ENCODE measurements around the gene KRT3.
"Not testable (repeated sequence)": the region's sequence is repeated elsewhere in the genome, so short reads cannot be mapped to it uniquely, and the experiment has no call there.

Gene KRT3

DNA sequence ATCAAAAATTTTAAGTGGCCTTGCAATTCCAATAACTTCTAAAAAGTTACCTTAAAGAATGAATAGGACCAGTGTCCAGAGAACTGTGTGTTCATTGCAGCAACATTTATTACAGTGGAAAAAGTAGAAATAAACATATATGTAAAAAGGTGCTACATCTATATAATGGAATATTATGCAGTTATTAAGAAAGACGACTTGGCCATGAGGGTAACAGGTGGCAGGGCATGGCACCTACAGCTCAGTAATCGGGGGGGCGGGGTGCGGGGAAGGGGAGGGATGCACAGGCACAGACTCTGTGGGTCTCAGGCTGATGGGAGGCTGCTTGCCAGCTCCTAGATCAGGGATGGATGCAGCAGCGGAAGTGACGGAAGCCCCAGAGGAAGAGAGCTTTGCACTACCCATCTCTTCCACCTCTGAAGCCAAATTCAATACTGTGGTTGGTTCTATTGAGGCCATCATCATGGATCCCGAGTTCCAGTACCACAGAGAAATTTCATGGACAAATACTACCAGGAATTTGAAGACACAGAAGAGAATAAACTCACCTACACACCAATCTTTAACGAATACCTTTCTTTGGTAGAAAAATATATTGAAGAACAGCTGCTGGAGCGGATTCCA is 32.8 kb downstream of the KRT3 start:
- no peak for DNase-seq

DNA sequence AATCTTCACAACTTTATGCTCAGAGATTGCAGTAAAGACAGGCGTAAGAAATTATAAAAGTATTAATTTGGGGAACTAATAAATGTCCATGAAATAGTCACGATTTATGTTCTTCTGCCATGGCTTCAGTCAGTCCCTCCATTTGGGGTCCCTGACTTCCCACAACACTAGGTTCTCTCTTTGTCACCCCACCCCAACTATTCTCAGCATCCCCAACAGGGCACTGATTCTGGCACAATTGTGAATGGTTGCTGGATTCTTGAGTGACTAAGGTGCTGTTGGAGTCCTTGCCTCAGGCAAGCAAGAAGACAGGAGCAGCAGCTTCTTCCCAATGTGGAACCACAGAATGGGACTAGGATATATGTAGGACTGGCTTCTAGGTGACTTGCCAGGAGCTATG is 34.1 kb downstream of the KRT3 start:
- DNase-seq: no peak

DNA sequence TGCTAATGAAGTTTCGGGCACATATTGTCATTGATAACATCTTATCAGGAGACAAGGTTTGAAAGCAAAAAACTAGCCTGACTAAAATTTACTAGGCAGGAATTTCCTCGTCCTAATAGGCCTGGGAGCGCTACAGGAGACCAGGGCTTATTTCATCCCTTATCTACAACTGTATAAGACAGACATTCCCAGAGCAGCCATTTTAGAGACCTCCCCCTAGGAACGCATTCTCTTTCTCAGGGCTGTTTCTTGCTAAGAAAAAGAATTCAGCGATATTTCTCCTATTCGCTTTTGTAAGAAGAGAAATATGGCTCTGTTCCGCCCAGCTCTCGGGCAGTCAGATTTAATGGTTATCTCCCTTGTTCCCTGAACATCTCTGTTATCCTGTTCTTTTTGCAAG is 34.7 kb downstream of the KRT3 start:
- DNase-seq: not testable (repeated sequence)

DNA sequence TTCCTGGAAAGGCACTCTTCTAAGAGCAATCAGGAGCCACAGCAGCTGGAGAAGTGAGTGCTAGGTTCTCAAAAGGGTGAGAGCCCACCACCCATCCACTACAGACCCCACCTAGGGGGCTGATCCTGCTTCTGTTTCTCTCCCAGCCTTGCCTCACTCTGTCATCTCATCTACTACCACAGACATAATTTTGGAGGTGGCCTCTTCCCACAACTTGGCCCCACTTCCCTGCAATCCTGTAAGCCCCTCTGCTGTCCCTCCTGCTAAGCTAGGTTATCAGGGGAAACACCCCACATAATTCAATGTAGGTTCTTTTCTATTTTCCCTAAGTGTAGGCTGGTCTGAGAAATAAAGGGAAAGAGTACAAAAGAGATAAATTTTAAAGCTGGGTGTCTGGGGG is 35.3 kb downstream of the KRT3 start:
- no peak for DNase-seq

DNA sequence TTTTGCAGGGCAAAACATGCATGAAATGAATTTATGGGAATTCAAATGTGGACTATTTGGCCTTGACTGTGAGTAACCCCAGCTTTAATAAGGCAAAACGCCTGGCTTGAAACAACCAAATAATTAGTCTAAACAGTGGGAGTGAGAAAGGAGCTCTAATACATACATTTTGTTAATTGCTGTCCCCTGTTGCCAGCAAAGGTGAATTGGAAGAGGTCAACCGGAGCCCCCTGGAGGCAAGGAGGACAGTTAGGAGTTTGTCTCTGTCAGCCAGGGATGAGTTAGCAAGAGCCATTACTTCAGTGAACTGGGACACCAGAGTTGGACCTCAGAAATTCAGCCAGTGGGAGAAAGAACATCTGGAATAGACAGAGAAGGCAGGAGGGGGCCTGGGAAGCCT is 36.2 kb downstream of the KRT3 start:
- no peak for DNase-seq

DNA sequence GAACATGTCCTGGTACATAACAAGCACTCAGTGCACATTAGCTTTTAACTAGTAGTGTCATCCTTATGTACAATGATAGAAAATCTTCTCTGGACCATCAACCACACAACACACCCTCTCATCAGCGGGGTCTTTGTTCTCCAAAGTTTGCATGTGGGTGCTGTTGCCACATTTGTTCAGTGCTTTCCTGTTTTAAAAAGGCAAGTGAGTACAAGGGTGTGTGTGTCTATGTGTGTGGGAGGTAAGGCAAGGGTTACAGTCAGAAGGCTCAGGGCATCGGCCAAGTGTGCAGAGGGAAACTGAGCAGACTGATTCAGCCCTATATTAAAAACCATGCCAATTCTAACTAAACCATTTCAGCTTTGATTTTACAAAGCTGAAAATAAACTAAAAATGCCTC is 36.7 kb downstream of the KRT3 start:
- no peak for DNase-seq

DNA sequence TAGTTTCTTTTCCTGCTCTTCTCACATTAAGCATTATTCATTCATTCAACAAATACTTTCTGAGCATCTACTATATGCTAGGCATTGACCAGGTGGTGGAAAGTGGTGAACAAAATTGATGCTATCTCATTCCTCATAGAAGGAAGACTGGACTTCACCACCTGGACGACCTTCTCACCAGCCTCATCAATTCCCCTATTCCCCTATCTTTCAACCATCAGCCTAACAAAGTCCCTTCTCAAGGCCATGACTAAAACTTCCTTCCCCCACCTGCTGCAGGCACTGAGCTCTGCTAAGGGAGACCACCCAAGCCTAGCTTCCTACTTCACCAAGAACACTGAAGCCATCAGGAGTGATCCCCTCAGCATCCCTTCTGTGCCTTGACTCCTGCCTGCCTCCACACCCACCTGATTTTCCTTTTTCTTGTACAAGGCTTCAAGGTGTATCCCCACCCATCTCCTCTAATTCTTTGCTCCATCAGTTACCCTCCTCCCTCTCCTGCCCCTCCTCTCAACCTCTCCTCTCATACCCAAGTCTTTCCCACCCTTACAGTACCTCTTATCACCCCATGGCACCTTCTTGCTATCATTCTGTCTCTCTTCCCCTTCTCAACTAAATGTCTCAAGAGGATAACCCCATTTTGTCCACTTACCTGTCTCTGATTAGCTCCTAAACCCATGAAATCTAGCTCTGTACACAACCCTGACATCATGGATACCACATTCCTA is 38.3 kb downstream of the KRT3 start:
- no peak for DNase-seq

DNA sequence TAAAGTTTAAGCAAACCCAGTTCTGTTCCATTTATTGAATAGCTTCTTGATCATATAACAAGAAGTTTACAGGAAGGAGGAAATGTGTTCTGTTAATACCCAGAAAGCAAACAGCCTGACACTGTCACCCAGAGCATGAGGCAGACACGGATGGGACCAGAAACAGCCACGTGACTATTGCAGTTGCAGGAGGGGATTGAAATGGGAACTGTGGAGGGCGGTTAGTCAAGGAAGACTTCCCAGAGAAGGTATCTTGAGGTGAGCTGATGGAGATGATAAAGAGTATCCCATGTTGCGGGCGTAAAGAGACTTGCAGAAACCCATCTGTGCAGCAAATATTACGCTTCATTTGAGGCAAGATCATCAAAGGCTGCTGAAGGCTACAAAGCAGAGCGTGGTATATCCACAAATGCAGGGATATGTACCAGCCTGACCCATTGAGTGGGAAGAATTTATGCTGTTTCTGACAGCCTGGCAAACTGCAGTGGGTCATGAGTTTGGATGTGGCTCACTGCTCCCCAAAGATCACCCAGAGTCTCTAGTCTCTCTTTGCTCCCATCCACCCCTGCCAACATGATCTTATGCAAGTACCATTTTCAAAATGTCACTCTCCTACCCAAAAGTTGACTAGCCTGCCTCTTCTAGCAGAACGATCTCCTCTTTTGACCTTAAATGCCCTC is 39.5 kb downstream of the KRT3 start:
- DNase-seq: no peak

DNA sequence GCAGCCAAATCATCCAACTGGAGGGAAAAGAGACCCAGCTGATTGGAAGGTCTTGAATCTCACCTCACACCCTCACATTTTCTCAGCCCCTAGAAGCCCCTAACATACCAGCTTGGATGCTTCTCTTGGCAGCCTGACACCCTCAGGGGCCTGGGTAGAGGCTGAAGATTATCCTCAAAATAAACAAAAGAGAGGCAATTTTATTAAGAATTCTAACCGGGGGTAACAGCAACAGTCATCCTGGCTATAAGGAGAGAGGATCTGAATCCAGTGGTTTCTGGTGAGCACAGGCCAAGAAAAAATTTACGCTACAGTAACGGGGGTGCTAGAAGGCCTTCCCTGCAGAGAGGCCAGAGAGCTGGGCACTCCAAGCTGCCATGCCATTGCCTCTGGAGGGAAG is 40.4 kb downstream of the KRT3 start:
- DNase-seq: no peak

DNA sequence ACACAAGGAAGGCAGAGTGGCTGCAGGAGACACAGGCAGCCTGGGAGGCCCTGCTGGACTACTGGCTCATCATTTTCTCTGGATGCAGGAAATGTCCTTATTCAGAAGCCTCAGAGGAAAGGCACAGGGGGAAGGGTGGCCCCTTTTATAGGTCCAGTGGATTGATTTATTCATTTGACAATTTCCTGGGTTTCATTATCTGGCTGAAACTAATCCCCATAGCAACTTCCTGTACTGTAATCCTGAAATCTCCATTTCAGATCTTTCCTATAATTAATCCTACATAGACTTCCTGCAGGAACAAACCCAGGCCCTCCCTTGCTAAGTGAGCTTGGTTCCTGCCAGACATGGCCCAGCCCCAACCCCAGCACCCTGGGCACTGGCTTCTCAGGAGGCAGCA is 41.8 kb downstream of the KRT3 start:
- no peak for DNase-seq

DNA sequence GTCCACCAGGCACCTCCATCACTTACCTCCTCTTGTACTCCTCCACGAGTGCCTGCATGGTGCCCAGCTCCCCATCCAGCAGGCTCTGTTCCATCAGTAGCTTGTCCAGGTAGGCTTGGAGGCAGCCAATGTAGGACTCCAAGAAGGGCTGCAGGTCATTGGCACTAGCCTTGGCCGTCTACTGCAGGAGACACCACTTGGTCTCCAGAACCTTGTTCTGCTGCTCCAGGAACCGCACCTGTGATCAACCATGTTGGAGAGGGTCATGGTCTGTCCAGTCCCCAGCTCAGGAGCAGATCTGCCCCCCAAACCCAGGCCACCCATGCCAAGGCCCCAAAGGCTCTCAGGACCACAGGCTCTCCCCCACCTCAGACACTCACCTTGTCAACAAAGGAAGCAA is 42.6 kb downstream of the KRT3 start:
- DNase-seq: no peak

DNA sequence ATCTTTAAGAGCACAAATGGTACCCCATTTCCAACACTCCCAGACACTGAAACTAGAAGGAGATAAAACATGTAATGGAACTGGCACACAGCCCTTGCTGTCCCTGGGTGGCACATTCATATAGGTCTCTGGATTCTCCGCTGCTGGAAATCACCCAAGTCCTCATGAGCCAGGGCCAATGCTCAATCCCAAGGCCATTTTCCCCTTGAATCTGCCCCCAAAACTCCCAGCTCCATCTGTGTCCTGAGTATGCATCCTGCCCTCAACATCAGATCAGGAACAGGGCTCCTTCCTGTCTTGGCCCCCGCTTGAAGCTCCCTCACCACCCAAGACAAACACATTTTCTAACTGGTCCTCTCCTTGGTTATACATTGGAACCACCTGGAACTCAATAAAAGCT is 43.4 kb downstream of the KRT3 start:
- no peak for DNase-seq

DNA sequence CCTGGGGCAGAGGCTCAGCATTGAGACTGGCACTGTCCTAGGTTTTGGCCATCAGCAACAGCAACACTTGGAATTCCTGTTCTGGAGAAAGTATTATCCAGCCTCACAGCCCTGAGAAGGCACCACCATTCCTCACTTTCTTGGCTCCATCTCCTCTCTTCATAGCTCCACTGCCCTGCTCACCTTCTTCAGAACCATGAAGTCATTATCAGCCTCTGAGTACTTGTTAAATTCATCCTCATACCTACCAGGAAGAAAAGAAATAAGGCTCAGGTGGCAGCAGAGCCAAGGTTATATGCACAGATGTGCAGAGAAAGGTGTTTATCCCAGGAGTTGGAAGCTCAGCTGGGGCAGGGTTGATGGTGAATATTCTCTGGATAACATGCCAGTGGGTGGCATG is 44.1 kb downstream of the KRT3 start:
- no peak for DNase-seq

DNA sequence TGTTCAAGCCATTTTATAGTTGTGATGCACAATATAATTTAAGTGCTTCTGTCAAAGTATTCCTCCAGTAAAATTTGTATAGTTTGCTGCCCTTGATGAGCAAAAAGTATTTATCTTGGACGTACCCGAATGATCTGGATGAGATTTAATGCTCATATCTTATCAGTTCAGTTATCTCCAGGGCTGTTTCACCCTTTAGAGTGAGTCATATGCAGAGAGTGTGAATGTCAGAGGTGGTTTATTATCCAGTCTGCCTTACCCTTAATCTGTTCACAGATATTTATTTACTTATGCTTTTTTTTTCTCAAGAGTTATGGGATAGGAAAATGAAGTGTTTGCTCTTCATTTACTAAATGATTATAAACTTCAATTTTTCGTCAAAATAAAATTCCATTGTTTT is 45.4 kb downstream of the KRT3 start:
- DNase-seq: not testable (repeated sequence)

DNA sequence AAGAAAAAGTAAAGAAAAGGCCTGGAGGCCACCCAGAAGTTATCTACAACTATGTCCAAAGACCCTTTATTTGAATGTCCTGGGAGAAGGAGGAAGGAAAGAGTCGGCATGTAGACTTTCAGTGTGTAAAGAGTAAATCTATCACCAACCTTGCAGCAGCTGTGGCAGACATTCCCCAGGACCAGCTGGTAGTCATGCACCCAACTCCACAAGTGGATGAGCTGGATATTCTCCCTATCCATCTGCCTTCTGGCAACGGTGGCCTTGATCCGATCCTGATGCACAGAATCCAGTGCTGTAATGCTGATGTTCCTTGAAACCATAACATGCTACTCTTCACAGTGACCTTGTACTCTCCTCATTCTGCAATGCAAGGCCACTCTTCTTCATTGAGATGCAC is 46.1 kb downstream of the KRT3 start:
- no peak for DNase-seq

DNA sequence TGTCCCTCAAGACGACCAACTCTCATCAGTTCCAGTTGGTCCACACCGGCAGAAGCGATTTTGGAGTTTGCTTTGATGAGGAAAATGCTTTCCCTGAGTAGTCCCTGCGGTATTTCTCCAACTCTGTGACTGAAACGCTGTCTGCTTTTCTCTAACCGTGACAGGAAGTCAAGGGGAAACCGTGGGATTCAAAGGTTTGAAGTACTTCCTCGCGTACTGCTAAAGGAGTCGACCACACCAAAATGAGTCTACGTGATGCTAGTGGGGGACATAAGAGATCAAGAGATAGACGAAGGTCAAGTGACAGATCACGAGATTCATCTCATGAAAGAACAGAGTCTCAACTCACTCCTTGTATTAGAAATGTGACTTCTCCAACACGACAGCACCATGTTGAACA is 47.3 kb downstream of the KRT3 start:
- no peak for DNase-seq

DNA sequence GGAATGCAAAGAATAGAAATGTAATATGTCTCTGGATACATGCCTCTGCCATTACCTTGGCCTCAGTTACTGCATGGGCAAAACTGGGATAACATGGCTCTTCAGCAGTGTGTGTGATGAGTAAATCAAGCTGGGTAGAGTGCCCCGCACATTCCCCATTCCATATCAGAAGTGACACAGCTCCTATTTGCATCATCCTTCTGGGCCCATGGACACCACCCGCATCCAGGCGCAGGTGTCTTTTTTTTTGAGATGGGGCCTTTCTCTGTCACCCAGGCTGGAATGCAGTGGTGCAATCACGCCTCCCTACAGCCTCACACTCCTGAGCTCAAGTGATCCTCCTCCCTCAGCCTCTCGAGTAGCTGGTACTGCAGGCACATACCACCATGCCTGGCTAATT is 50.4 kb downstream of the KRT3 start:
- DNase-seq: no peak

DNA sequence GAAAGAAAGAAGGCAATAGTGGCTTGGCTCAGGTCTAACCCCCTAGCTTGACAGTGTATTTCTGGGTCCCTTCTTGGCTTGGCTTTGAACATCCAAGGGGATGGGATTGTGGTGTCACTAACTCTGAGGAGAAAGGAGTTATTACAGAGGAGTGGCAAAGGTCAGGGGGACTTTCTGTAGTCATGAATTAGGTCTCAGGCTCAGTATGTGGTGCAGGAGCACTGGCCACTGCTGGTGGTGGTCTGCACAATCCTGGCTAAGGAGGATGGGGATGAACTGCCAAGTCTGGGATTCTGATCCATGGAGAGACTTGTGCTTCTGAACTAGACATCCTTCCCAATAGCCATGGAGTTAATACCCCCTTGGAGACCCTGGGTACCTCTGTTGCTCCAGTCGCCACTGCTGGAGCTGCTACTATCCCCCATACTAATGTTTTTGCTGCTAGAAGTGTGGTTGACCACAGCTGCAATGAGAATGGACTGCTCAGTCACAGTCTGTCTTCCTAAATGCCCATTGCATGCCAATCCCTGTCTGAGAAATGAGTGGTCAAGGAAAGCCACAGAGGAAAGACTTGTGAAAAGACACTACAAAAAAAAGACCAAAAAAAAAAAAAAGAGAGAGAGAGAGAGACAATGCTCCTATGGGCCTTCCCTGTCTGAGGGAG is 51.3 kb downstream of the KRT3 start:
- no peak for DNase-seq

DNA sequence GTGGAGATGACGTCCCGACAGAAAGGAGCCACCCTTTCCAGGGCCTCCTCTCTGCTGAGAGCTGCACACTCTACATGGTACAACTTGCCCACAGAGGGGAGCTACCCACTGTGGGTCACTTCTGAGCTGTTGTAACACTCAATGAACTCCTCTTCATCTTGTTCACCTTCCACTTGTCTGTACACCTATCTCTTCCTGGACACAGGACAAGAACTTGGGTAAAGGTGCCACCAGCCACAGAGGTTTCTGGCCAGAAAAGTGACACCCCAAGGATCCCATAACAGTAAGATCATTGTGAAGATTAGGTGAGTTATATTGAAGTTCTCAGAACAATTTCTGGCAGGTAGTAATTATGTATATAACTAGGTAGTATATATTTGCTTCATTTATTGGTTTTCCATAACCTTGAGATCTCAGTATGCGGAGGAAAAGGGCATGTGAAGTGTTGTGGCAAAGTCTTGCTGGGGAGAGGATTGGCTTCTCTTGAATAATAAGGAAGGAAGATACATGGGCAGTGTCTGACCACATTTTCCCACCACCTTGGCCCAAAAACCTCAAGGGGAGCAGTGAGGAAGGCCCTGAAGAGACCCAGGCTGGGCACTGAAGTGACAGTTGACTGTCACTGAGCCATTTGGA is 53.0 kb downstream of the KRT3 start:
- no peak for DNase-seq

DNA sequence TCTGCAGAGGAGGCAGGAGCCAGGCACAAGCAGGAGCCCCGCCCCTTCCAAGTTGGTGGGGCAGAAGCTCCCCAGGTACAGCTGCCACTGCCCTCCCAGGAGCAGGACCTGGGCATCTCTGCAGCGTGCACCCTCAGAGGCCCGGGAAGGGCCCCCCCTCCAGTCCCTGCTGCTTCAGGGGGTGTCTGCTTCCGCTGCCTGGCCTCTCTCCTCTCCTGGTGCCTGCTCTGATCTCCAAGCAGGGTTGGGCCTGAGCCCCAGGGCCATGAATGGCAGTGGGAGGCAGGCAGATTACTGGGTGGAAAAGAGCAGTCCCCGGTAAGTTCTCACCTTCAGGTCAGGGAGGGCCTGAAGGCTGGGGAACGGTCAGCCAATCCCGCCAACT is 53.7 kb downstream of the KRT3 start:
- no peak for DNase-seq

DNA sequence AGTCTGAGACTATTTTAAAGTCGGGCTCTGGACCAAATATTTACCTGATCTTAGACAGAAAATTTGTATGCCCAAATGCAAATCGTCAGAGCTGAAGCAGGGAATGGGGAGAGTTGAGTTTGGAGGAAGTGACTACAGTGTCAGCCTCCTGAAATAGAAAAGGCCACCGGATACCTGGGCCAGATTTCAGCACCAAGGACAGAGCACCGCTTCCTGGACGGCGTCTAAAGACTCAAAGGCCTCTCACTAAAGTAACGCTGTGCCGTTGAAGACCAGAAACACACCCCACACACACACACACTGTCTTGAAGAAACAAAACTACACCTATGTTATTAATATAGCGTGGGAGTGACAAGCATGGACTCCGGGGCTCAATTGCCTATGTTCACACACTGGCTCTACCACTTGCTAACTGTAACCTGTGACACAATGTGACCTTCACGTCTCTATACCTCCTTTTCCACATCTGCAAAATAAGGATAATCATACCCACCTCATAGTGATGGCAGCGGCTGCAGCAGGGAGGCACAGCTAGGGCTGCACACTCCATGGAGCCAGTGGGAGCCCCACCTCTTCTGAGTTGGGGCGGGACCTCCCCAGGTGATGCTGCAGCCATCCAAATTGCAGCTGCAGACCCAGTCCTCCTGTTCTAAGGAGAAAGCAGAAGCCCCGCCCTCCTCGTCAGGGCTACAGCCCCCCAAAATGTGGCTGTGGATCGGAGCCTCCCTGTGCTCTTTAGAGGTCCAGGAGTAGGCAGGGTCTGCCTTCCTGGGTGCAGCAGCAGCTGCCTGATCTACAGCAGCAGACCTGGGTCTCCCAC is 54.3 kb downstream of the KRT3 start:
- DNase-seq: peak in 4 of 56 donors; percentile 0 to 14 (median 2)
